ENCODE data around the gene ENO2. TPM values are rescaled to one million over a fixed set of nuclear protein-coding genes. Genes with fewer than 3 reads are reported as not detected.
"Not testable (repeated sequence)": the region's sequence is repeated elsewhere in the genome, so short reads cannot be mapped to it uniquely, and the experiment has no call there.

The ENO2 gene
- total RNA-seq, 1 donor from 2014 or later: 33.7 TPM

DNA sequence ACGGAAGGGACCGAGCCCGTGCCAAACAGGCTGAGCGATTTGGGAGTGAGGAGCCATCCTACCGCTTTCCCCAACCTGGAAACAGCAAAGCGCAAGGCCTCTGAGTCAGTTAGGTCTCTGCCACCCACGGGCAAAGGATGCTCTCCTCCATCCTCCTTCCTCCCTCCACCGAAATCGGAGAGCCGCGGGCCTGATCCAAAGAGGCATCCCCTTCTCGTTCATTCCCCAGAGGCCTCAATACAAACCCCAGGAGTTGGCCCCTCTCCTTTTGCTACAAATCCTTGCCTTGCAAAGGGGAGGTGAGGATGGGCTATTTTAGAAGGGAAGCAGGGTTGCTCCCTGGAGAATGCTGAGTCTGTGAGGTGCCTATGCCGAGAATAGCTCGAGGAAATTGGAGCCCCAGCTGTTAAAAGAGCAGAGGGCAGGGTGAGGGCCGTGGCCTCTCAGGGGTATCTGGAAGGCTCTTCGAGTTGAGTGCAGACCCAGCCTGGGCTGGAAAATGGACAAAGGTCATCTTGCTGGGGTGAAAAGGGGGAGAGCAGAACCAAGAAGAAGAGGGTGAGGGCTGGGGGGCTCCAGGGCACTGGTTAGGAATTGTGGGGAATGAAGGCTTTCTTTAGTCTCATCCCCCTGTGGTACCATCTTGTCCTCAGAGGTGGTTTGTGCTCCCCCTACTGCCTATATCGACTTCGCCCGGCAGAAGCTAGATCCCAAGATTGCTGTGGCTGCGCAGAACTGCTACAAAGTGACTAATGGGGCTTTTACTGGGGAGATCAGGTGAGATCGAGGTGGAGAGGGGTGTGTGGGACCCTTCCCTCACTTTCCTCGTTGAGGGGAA, 46.0 kb upstream of the ENO2 start:
- Histone ChIP-seq H3K27me3 (ENCODE audit: control insufficient read depth, insufficient read depth, low read length) (no peaks in the 10 kb centered on the region), H3K36me3 (ENCODE audit: control insufficient read depth, insufficient read depth, low read length) (peaks cover 11% of the 10 kb centered on the region), H3K4me3 (ENCODE audit: low read depth, low read length) (peak overlapping the region; percentile 96)
- TF ChIP-seq, protein P1, sequence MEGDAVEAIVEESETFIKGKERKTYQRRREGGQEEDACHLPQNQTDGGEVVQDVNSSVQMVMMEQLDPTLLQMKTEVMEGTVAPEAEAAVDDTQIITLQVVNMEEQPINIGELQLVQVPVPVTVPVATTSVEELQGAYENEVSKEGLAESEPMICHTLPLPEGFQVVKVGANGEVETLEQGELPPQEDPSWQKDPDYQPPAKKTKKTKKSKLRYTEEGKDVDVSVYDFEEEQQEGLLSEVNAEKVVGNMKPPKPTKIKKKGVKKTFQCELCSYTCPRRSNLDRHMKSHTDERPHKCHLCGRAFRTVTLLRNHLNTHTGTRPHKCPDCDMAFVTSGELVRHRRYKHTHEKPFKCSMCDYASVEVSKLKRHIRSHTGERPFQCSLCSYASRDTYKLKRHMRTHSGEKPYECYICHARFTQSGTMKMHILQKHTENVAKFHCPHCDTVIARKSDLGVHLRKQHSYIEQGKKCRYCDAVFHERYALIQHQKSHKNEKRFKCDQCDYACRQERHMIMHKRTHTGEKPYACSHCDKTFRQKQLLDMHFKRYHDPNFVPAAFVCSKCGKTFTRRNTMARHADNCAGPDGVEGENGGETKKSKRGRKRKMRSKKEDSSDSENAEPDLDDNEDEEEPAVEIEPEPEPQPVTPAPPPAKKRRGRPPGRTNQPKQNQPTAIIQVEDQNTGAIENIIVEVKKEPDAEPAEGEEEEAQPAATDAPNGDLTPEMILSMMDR (IDR thresholded peaks at IDR 0.05; ENCODE audit: insufficient read depth, low read length, poor library complexity, severe bottlenecking): peak; percentile 12
- no peak for DNase-seq (ENCODE audit: low read depth)

DNA sequence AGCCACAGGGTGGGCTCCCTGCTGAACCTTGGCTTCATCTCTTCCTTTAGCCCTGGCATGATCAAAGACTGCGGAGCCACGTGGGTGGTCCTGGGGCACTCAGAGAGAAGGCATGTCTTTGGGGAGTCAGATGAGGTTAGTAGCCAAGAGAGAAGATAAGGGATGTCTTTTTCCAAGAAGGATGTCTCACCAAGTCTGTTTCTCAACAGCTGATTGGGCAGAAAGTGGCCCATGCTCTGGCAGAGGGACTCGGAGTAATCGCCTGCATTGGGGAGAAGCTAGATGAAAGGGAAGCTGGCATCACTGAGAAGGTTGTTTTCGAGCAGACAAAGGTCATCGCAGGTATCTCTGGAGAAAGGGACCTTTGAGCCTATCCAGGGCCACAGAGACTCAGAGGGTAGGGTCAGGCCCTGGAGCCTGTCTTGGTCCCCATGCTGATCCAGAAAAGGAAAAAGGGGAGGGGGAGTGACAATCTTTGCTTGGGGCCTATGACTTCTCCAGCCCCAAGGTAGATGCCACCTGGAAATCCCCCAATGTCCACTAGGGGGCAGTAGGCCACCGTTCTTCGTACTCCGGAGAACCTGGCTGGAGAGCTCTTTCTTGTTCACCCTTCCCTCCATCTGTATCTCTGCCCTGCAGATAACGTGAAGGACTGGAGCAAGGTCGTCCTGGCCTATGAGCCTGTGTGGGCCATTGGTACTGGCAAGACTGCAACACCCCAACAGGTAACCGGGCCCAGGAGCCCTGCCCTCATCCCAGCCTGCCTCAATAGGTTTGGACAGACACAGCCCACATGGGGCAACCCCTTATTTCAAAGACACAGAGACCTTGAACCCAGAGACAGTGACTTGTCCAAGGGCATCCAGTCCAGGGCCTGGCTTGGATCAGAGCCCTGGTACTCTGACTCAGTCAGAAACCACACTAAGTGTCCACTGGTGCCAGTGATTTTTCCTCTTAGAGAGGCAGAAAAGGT, 45.0 kb upstream of the ENO2 start:
- Histone ChIP-seq H3K4me3 (ENCODE audit: low read depth, low read length) (peak overlapping the region; percentile 96), H3K36me3 (ENCODE audit: control insufficient read depth, insufficient read depth, low read length) (peaks cover 11% of the 10 kb centered on the region), H3K27me3 (ENCODE audit: control insufficient read depth, insufficient read depth, low read length) (no peaks in the 10 kb centered on the region)
- TF ChIP-seq, protein P1 (IDR thresholded peaks at IDR 0.05; ENCODE audit: insufficient read depth, low read length, poor library complexity, severe bottlenecking): peak; percentile 88
- no peak for DNase-seq (ENCODE audit: low read depth)

DNA sequence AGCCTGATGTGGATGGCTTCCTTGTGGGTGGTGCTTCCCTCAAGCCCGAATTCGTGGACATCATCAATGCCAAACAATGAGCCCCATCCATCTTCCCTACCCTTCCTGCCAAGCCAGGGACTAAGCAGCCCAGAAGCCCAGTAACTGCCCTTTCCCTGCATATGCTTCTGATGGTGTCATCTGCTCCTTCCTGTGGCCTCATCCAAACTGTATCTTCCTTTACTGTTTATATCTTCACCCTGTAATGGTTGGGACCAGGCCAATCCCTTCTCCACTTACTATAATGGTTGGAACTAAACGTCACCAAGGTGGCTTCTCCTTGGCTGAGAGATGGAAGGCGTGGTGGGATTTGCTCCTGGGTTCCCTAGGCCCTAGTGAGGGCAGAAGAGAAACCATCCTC, 44.1 kb upstream of the ENO2 start:
- H3K4me3 ChIP-seq (ENCODE audit: low read depth, low read length): not testable (repeated sequence)

DNA sequence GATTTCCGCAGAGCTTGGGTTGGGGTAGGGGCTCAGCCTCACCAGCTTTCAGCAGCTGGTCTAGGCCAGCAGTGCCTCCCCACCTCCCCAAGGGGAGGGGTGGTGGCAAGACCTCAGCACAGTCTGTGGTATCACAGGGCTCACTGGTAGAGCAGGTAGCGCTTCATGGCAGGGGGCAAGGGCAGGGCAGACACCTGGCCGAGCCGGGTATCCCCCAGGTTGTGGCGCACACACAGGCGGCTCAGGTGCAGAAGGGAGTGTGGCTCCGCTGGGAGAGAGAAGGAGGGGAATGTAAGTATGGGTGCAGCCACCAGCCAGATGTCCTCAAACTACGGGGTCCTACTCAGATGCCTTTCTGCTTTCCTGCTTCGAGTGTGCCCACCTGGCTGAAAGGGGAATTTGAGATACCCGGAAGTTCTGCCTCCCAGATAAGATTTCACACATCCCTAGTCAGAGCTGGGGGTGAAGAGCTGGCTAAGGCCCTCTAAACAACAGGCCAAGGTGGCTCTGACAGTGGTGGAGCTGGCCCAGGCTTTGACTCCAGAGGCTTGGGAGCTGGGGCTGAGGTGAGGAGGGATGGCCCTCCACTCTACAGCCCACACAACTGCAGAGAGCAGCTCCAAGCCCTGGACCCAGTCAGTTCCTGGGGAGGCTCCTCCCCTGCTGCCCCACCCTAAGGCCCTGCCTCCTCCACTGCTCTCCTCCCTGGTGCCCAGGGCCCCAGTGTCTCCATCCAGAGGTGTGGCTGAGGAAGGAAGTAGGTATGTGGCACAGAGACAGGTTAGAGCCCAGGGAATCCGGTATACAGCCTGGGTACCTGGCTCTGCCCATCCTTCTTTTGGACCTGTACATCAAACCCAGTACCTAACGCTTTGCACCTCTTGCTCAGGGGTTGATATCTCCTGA, 43.1 kb upstream of the ENO2 start:
- TF ChIP-seq, protein P1 (IDR thresholded peaks at IDR 0.05; ENCODE audit: insufficient read depth, low read length, poor library complexity, severe bottlenecking): no peak
- peak overlapping the region; percentile 76 for H3K4me3 ChIP-seq (ENCODE audit: low read depth, low read length)
- no peak for DNase-seq (ENCODE audit: low read depth)
- peaks cover 9% of the 10 kb centered on the region for H3K36me3 ChIP-seq (ENCODE audit: control insufficient read depth, insufficient read depth, low read length)
- no peaks in the 10 kb centered on the region for H3K27me3 ChIP-seq (ENCODE audit: control insufficient read depth, insufficient read depth, low read length)

More for the DNA sequence above, 44.1 kb upstream of the ENO2 start:
- not testable (repeated sequence) for DNase-seq (ENCODE audit: low read depth); H3K27me3 ChIP-seq (ENCODE audit: control insufficient read depth, insufficient read depth, low read length); H3K36me3 ChIP-seq (ENCODE audit: control insufficient read depth, insufficient read depth, low read length)

DNA sequence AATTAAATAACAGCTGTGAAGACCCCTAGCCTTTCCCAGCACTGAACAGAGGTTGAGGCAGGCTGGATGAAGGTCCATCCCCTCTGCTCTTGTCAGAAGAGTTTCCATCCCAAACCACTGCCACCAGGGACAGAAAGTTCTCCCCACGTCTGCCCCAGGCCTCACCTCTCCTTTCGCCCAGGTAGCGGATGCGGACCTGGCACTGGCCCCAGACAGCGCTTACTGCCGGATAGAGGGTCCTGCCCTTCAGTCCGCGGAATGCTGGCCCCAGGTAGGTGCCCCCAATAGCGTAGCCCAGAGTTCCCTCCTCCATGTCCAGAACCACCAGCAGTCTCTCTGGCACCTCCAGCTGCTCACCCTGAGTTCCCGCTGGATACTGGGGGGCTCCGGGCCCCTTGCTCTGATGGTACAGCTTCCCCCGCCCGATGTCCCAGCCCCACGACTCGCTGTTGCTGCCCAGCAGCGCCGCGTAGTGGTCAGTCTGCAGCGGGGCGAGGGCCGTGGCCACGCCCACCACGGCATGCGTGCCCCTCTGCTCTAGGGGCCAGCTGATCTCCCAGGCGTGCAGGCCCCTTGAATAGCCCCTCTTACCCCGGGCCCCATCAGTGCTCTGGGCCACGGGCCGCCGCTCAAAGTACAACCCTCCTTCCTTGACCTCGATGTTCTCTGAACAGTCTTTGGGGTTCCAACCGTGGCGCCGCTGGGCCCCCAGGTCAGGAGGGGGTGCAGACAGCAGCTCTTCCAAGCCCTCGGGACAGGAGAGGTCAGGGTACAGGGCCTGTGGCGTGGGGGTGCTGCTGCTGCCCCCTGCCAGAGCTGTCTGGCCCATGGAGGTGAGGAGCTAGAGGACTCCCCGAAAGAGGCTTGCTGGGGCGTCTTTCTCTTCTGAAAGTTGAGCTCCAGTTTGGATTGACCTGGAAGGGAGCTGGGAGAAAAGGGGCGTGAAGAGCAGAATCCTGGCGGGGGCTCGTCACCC, 42.0 kb upstream of the ENO2 start:
- DNase-seq (ENCODE audit: low read depth): no peak
- H3K4me3 ChIP-seq (ENCODE audit: low read depth, low read length): peak overlapping the region; percentile 76
- TF ChIP-seq, protein P1 (IDR thresholded peaks at IDR 0.05; ENCODE audit: insufficient read depth, low read length, poor library complexity, severe bottlenecking): peak; percentile 97

More for the DNA sequence above, 42.0 kb upstream of the ENO2 start:
- H3K36me3 ChIP-seq (ENCODE audit: control insufficient read depth, insufficient read depth, low read length): peaks cover 9% of the 10 kb centered on the region
- no peaks in the 10 kb centered on the region for H3K27me3 ChIP-seq (ENCODE audit: control insufficient read depth, insufficient read depth, low read length)

Measured in kidney epithelial cell (primary cell).